DOHH2 (cell line): ENCODE measurements around the gene GSTO1.

Experiments used
- H3F3A ChIP-seq: fragments of 200-600 bp; sonication (generic), shearing (Covaris generic); 2 replicates; pipeline ENCODE4 v1.6.0; 2016; ENCODE audit warnings: antibody characterized with exemption, mild to moderate bottlenecking; ENCODE audit not compliant: control insufficient read depth, insufficient read depth
- H3K27ac ChIP-seq: fragments of 200-600 bp; sonication (generic); 2 replicates; pipeline ENCODE4 v1.5.1; 2014; ENCODE audit warnings: low read depth, mild to moderate bottlenecking, low read length, moderate library complexity
- H3K27me3 ChIP-seq: fragments of 200-600 bp; sonication (generic); 2 replicates; pipeline ENCODE4 v1.6.1; 2014; ENCODE audit warnings: mild to moderate bottlenecking, low read length, mixed read lengths; ENCODE audit not compliant: control insufficient read depth
- H3K36me3 ChIP-seq: fragments of 200-600 bp; sonication (generic); 2 replicates; pipeline ENCODE4 v1.6.1; 2014; ENCODE audit warnings: mild to moderate bottlenecking, low read length, moderate library complexity, mixed read lengths; ENCODE audit not compliant: control insufficient read depth
- H3K4me1 ChIP-seq: fragments of 200-600 bp; sonication (generic); 2 replicates; pipeline ENCODE4 v1.6.1; 2014; ENCODE audit warnings: mild to moderate bottlenecking, low read length, mixed read lengths; ENCODE audit not compliant: control insufficient read depth
- H3K4me2 ChIP-seq: fragments of 200-600 bp; sonication (generic); 2 replicates; pipeline ENCODE4 v1.6.0; 2014; ENCODE audit warnings: mild to moderate bottlenecking, low read length, moderate library complexity
- H3K4me3 ChIP-seq: fragments of 200-600 bp; sonication (generic); 2 replicates; pipeline ENCODE4 v1.5.1; 2014; ENCODE audit warnings: mild to moderate bottlenecking, low read length, mixed read lengths
- H3K79me2 ChIP-seq: fragments of 200-600 bp; sonication (generic); 2 replicates; pipeline ENCODE4 v1.6.1; 2014; ENCODE audit warnings: mild to moderate bottlenecking, low read length, mixed read lengths; ENCODE audit not compliant: control insufficient read depth
- H3K9me2 ChIP-seq: fragments of 200-600 bp; sonication (generic); replicated peaks from 2 replicates; pipeline ENCODE4 v1.6.1; 2014; ENCODE audit warnings: mild to moderate bottlenecking, low read length, mixed read lengths; ENCODE audit not compliant: control insufficient read depth
- H3K9me3 ChIP-seq: fragments of 200-600 bp; sonication (generic); 2 replicates; pipeline ENCODE4 v1.6.1; 2014; ENCODE audit warnings: antibody characterized with exemption, low read length, mixed read lengths; ENCODE audit not compliant: control insufficient read depth, insufficient read depth
- H4K20me1 ChIP-seq: fragments of 200-600 bp; sonication (generic); 2 replicates; pipeline ENCODE4 v1.6.0; 2014; ENCODE audit warnings: low read depth, mild to moderate bottlenecking, antibody characterized with exemption, low read length, moderate library complexity; ENCODE audit not compliant: control insufficient read depth, insufficient read depth
- EZH2phosphoT487 ChIP-seq: fragments of 200-600 bp; sonication (generic); IDR thresholded peaks from 2 replicates; pipeline ENCODE4 v1.6.1; 2017; ENCODE audit warnings: borderline replicate concordance, mild to moderate bottlenecking, antibody characterized with exemption, low read length, moderate library complexity, mixed read lengths
- TF ChIP-seq, protein P1 (sequence below): fragments of 200-600 bp; sonication (generic); IDR thresholded peaks from one replicate; pipeline ENCODE4 v1.5.1; 2014; ENCODE audit warnings: antibody characterized with exemption, mild to moderate bottlenecking, low read depth, low read length; ENCODE audit not compliant: poor library complexity, severe bottlenecking

GSTO1 gene

DNA sequence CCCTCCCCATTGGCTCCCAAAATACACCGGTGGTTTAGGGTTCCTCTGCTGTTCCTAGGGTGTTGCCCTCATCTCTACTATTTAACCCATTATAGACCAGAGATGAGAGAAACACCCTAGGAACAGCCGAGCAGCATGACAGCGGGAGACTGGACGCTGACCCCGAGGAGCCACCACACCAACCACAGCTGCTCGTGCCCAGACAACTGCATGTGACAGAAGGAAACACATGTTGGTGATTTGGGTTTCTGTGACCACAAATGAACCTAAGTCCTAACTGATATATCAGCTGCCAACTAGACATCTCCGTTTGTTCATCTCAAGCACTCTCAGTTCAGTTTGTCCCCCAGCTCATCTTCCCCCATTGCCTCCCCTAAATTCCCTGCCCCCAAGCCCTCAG is 35.9 kb upstream of the GSTO1 start:
- Histone ChIP-seq H3K79me2 (no peaks in the 10 kb centered on the region), H3K27me3 (peaks cover 22% of the 10 kb centered on the region), H3K4me3 (no peak overlapping the region)

DNA sequence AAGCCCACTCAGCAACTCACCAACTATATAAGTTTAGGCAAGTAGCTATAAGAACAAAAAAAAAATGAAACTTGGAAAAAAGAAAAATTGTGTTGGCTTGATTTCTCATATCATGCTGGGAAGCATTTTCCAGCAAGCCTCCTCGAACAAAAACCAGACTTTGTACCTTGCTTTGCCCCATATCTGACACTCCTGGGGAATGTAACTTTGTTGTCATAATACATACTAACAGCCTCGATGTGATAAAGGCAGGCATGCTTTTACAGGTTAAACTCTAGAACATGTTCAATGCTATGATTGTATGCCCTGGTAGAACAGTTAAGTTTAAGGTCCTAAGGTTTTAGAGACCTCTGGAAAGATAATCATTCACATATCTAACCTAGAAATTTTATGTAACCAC is 34.2 kb upstream of the GSTO1 start:
- H3F3A ChIP-seq, result no peaks in the 10 kb centered on the region
- no peaks in the 10 kb centered on the region for H3K9me3 ChIP-seq

More for the DNA sequence above, 35.9 kb upstream of the GSTO1 start:
- no peaks in the 10 kb centered on the region for H3F3A ChIP-seq
- no peaks in the 10 kb centered on the region for H3K36me3 ChIP-seq
- H3K27ac ChIP-seq, result no peak overlapping the region
- H3K4me1 ChIP-seq, result no peaks in the 10 kb centered on the region
- H3K4me2 ChIP-seq, result no peak overlapping the region
- no peaks in the 10 kb centered on the region for H3K9me2 ChIP-seq
- TF ChIP-seq, protein P1, sequence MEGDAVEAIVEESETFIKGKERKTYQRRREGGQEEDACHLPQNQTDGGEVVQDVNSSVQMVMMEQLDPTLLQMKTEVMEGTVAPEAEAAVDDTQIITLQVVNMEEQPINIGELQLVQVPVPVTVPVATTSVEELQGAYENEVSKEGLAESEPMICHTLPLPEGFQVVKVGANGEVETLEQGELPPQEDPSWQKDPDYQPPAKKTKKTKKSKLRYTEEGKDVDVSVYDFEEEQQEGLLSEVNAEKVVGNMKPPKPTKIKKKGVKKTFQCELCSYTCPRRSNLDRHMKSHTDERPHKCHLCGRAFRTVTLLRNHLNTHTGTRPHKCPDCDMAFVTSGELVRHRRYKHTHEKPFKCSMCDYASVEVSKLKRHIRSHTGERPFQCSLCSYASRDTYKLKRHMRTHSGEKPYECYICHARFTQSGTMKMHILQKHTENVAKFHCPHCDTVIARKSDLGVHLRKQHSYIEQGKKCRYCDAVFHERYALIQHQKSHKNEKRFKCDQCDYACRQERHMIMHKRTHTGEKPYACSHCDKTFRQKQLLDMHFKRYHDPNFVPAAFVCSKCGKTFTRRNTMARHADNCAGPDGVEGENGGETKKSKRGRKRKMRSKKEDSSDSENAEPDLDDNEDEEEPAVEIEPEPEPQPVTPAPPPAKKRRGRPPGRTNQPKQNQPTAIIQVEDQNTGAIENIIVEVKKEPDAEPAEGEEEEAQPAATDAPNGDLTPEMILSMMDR, result no peak
- TF ChIP-seq EZH2phosphoT487, result no peak
- H4K20me1 ChIP-seq, result no peaks in the 10 kb centered on the region
- H3K9me3 ChIP-seq, result no peaks in the 10 kb centered on the region

DNA sequence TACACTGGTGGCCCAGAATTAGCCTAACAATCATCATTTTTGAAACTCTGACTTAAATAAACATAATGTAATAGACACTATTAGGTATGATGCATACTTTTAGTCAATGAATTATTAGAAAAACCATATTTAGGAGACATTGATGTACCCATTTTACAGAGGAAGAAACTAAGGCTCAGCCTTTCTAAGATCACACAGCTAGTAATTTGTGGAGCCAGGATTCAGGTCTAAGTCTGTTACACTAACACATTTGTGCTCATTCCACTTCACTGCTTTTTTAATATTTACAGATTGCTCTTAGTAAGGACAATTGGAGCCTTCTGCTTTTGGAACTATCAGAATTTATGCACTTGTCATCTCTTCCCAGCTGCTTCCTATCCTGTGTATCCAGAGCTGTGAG is 31.4 kb upstream of the GSTO1 start:
- H3K27me3 ChIP-seq, result peaks cover 20% of the 10 kb centered on the region
- no peaks in the 10 kb centered on the region for H3K79me2 ChIP-seq
- no peaks in the 10 kb centered on the region for H3K9me2 ChIP-seq
- H3K4me1 ChIP-seq, result no peaks in the 10 kb centered on the region
- H3K36me3 ChIP-seq, result no peaks in the 10 kb centered on the region
- no peaks in the 10 kb centered on the region for H4K20me1 ChIP-seq
- H3K9me3 ChIP-seq, result no peaks in the 10 kb centered on the region
- H3K4me2 ChIP-seq, result no peak overlapping the region
- H3K27ac ChIP-seq, result no peak overlapping the region
- no peak overlapping the region for H3K4me3 ChIP-seq
- H3F3A ChIP-seq, result no peaks in the 10 kb centered on the region
- TF ChIP-seq, protein P1, result no peak
- no peak for TF ChIP-seq EZH2phosphoT487

More for the DNA sequence above, 34.2 kb upstream of the GSTO1 start:
- TF ChIP-seq EZH2phosphoT487, result no peak
- TF ChIP-seq, protein P1, result no peak
- Histone ChIP-seq H3K4me1 (no peaks in the 10 kb centered on the region), H3K27ac (no peak overlapping the region), H3K9me2 (no peaks in the 10 kb centered on the region), H3K4me2 (no peak overlapping the region), H3K4me3 (no peak overlapping the region), H4K20me1 (no peaks in the 10 kb centered on the region), H3K27me3 (peaks cover 22% of the 10 kb centered on the region), H3K36me3 (no peaks in the 10 kb centered on the region), H3K79me2 (no peaks in the 10 kb centered on the region)

DNA sequence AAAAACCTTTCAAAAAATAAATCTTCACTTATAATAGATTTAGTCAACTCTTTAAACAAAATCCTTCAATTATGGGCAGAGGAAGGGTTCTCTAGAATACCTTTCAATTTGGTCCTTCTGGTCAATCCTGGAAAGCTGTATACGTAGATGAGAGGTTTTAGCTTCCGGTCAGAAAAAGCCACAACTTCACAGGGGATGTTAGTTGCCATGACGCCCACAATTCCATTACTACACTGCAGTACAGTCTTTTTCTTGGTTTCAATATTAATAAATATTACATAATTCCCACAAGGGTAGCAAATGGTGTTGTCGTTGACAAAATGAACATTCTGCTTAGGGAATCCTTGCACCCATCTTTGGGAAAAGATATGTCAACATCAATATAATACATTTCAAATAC is 24.2 kb upstream of the GSTO1 start:
- Histone ChIP-seq H3K9me3 (peaks cover 7% of the 10 kb centered on the region), H3K36me3 (no peaks in the 10 kb centered on the region), H3K4me2 (no peak overlapping the region), H3K27ac (no peak overlapping the region), H3K4me3 (no peak overlapping the region), H3K79me2 (no peaks in the 10 kb centered on the region), H3F3A (no peaks in the 10 kb centered on the region), H4K20me1 (no peaks in the 10 kb centered on the region), H3K9me2 (no peaks in the 10 kb centered on the region), H3K4me1 (peaks cover 9% of the 10 kb centered on the region), H3K27me3 (peaks cover 21% of the 10 kb centered on the region)
- TF ChIP-seq, protein P1, result no peak
- TF ChIP-seq EZH2phosphoT487, result no peak
